Urothelium cell line (cell line): ENCODE measurements around the gene UGGT1.

Source experiments
- DNase-seq: peaks from one replicate; pipeline ENCODE4 v3.0.0; 2011; ENCODE audit warnings: low spot score, mixed read lengths
- FAIRE-seq: peaks from 2 replicates; lab custom pipeline; 2011; peaks lifted over from hg19 to GRCh38; lab: Jason Lieb, UNC

The UGGT1 gene

DNA sequence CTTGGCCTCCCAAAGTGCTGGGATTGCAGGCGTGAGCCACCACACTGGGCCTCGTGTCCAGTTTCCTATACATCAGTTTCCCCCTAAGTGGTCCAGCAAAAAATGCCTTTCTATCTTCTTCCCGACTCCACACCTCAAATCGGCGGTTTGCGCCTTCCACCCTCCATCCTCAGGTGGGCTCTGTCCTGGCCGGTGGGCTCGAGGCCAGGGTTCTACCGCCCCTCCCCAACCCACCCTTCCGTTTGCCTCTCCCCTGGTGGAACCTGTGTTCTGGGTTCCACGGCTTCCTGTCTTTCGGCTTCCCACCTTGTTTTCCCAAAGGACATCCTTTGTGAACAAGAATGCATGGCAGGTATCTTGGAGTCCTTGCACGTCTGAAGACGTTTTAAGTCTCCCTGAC lies 123.3 kb downstream of the UGGT1 start:
- DNase-seq (no peak), FAIRE-seq (no peak)

GRCh38 chr2:128214866-128215460 lies 124.0 kb downstream of the UGGT1 start:
- FAIRE-seq (no peak), DNase-seq (no peak)

- DNase-seq (no peak), FAIRE-seq (no peak)
These were observed 125.1 kb downstream of the UGGT1 start for GRCh38 chr2:128215897-128216642.

DNA sequence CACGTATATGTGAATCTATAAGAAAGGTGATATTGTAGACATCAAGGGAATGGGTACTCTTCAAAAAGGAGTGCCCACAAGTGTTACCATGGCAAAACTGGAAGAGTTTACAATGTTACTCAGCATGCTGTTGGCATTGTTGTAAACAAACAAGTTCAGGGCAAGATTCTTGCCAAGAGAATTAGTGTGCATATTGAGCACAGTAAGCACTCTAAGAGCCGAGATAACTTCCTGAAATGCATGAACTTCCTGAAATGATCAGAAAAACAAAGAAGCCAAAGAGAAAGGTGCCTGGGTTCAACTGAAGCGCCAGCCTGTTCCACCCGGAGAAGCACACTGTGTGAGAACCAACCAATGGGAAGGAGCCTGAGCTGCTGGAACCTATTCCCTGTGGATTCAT lies 126.7 kb downstream of the UGGT1 start:
- FAIRE-seq = no peak
- DNase-seq = no peak

DNA sequence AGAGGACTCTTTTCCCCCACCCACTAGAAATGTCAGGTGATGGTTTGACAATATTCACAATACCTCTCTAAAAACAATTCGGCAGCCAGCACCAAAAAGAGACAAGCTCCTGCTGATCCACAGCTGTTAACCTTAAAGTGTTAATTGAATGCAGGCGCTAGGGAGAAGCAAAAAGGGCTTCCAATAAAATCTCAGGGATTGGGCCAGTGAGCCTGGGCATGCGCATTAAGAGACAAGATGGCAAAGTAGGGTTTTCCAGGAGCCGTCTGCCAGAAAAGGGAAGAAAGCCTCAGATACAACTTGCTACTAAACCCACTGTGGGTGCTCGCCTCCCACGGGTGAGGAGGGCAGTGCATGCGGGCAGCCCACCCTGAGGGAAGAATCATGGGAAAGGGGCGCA lies 128.9 kb downstream of the UGGT1 start:
- no peak for DNase-seq
- no peak for FAIRE-seq

GRCh38 chr2:128227862-128228261 lies 136.9 kb downstream of the UGGT1 start:
- FAIRE-seq (no peak), DNase-seq (no peak)

DNA sequence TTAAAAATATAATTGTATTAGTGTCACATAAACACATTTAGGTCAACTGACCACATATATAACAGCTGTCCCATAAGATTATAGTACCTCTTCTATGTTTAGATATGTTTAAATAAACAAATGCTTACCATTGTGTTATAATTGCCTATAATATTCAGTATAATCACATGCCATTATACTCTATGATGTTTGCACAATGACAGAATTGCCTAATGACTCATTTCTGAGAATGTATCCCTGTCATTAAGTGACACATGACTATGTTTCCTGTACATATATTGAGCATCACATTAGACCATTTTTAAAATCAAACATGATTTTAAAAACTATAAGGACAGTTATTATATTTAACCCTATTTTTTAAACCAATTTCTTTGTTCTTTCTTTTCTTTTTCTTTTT lies 137.9 kb downstream of the UGGT1 start:
- DNase-seq (no peak), FAIRE-seq (no peak)

GRCh38 chr2:128232965-128233789 lies 142.2 kb downstream of the UGGT1 start:
- peak; percentile 96 for DNase-seq
- peak; percentile 93 for FAIRE-seq

DNA sequence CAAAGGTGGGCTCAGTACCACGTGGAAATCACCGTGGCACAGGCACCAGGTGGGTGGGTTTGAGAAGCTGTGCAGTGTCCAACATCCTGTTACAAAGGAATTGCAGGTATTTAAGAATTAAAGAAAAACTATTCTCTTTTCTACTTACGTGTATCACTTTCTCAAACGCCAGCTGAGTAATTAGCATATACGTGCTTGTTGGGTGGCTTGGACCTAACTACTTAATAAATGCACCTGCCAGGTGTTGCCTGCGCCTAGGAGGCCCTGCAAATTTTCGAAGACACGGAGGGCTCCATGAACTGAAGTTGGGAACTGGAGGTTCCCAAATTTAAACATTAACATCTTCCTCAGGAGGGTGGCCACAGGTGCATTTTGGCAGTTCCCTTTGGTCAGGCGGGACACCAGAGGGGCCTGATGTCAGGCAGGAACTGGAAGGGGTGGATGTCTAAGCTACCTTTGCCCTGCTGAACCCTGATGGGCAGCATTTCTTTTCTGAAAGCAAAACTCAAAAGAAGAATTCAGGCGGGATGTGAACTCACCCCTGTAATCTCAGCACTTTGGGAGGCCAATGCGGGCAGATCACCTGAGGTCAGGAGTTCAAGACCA lies 142.9 kb downstream of the UGGT1 start:
- DNase-seq (no peak), FAIRE-seq (no peak)

DNA sequence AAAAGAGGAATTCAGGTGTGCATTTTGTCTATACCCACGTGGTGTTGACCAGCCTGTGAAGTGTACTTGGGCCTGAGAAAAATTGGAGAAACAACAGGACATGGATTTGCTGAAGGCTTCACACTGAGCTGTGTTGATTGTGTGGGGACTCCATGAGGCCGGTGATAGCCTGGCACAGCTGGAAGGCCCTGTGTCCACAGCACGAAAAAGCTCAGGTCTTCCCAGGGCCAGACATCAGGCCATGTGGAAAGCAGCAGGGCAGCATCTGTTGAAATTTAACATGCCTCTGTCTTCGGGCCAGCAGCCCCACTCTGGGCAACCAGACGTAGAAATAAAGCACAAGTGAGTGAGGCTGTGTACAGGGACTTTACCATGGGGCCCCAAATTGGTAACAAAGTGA lies 143.6 kb downstream of the UGGT1 start:
- DNase-seq = no peak
- no peak for FAIRE-seq

DNA sequence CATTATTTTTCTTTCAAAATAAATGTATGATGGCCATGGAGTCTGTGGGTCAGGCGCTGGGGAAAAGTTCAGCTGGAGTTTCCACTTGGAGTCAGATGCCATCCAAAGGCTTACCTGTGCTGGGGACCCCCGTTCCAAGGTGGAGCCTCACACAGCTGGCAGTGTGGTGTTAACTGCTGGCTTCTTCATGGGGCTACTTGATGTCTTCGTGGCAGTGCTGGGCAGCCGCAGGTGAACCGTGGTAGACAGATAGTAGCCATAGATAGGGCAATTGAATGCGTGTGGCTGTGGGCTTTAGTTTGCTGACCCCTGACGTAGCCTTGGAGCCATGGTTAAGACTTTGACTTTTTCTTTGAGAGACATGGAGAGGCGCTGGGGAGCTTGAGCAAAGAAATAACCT lies 144.6 kb downstream of the UGGT1 start:
- DNase-seq (no peak), FAIRE-seq (no peak)

DNA sequence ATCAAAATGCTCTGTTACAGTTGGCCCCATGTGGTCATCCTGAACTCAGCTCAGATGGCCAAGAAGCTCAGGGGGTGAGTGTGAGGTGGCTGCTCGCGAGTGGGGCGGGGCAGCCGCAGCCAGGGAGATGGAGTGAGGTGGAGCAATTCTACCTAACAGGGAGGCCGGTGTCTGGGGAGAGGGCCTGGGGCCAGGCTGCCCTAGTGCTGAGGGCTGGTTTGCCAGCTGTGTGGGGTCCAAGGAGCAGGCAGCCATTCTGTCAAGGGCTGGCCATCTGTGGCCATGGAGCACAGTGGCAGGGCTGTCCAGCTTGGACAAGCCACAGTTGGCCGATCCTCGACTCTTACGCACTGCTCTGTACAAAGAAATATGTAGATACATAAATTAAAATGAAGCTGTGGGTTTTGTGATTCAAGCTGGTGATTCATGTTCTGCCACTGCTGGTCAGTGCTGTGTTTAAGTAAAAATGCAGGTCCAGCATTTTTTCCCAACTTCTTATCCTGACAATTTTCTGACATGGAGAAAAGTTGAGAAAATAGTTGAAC lies 145.6 kb downstream of the UGGT1 start:
- no peak for DNase-seq
- no peak for FAIRE-seq

DNA sequence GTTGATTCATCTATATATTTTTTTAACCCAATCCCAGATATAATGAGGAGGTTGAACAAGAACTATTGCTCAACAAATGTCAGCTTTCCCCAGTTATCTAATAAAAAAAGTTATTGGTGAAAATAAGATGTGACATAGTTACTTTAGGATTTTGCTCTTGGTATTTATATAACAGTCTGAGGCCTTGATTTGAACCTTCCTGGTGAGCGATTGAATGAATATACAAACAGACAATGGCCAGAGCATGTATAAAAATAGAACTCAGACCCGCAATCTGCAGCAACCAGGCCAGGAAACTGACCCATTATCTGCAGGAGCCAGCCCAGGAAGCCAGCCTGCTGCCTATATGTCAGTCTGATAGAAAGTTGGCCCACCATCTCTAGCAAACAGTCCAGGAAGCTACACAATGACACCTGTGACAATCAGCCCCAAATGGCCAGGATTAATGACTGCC lies 146.1 kb downstream of the UGGT1 start:
- no peak for DNase-seq
- FAIRE-seq = no peak

GRCh38 chr2:128237911-128238697 lies 147.1 kb downstream of the UGGT1 start:
- DNase-seq (no peak), FAIRE-seq (no peak)

DNA sequence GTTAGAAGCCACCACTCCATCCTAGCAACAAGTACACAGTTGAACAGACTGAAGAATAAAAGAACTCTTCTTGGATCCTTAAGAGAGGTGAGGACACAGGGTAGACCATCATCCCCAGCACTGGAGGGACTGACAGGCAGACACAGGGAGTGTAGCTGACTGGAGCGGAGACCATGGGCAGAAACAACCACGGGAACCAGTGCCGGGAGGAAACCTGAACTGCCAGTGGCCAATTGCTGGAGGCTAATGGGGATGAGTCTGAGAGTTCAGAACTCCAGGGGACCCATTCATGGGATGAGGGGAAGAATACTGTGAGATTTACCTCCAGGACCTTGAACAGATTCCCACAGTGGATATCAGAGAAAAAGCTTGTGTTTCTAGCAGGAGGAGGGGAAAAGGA lies 150.9 kb downstream of the UGGT1 start:
- FAIRE-seq = no peak

More for the DNA sequence above, 150.9 kb downstream of the UGGT1 start:
- DNase-seq = no peak
